ENCODE measurements around the gene BLTP1.
"Not testable (repeated sequence)": the region's sequence is repeated elsewhere in the genome, so short reads cannot be mapped to it uniquely, and the experiment has no call there.

Gene BLTP1

GRCh38 chr4:122151982-122152710 lies at the start of gene BLTP1:
TSS of gene BLTP1 (plus strand) at chr4:122152331. CDS start at chr4:122170648, 18,317 bp downstream.
- peak; percentile 65 for DNase-seq

- DNase-seq, result no peak
Measured at GRCh38 chr4:122104184-122104583, 47.9 kb upstream of the BLTP1 start.

GRCh38 chr4:122107680-122108079 lies 44.5 kb upstream of the BLTP1 start:
- DNase-seq, result no peak

- not testable (repeated sequence) for DNase-seq
Measured at GRCh38 chr4:122110304-122110703, 41.8 kb upstream of the BLTP1 start.

- DNase-seq, result no peak
Measured at GRCh38 chr4:122117743-122118142, 34.4 kb upstream of the BLTP1 start.

- no peak for DNase-seq
Measured at GRCh38 chr4:122118243-122118642, 33.9 kb upstream of the BLTP1 start.

- DNase-seq, result no peak
Measured at GRCh38 chr4:122119739-122120138, 32.4 kb upstream of the BLTP1 start.

- DNase-seq, result no peak
Measured at GRCh38 chr4:122121593-122121992, 30.5 kb upstream of the BLTP1 start.

- DNase-seq, result no peak
Measured at GRCh38 chr4:122122083-122122482, 30.0 kb upstream of the BLTP1 start.

GRCh38 chr4:122129061-122129460 lies 23.1 kb upstream of the BLTP1 start:
- DNase-seq, result no peak

GRCh38 chr4:122131562-122132157 lies 20.5 kb upstream of the BLTP1 start:
- DNase-seq, result no peak

GRCh38 chr4:122132891-122133290 lies 19.2 kb upstream of the BLTP1 start:
- DNase-seq, result no peak

GRCh38 chr4:122139139-122139538 lies 13.0 kb upstream of the BLTP1 start:
- no peak for DNase-seq

GRCh38 chr4:122140834-122141233 lies 11.3 kb upstream of the BLTP1 start:
- DNase-seq, result no peak

- DNase-seq, result no peak
Measured at GRCh38 chr4:122142687-122143086, 9.4 kb upstream of the BLTP1 start.

GRCh38 chr4:122146652-122147051 lies 5.5 kb upstream of the BLTP1 start:
- DNase-seq, result no peak

GRCh38 chr4:122150931-122151330 lies 1.2 kb upstream of the BLTP1 start:
- DNase-seq, result no peak

- no peak for DNase-seq
Measured at GRCh38 chr4:122152711-122153226, 638 bp downstream of the BLTP1 start.

GRCh38 chr4:122156819-122157218 lies 4.7 kb downstream of the BLTP1 start:
- DNase-seq, result no peak

GRCh38 chr4:122163301-122163700 lies 11.2 kb downstream of the BLTP1 start:
- no peak for DNase-seq

- no peak for DNase-seq
Measured at GRCh38 chr4:122163767-122164166, 11.6 kb downstream of the BLTP1 start.

- DNase-seq, result no peak
Measured at GRCh38 chr4:122167369-122167768, 15.2 kb downstream of the BLTP1 start.

GRCh38 chr4:122170775-122171174 lies 18.6 kb downstream of the BLTP1 start:
- no peak for DNase-seq

GRCh38 chr4:122171323-122171722 lies 19.2 kb downstream of the BLTP1 start:
- DNase-seq, result no peak

GRCh38 chr4:122172266-122172665 lies 20.1 kb downstream of the BLTP1 start:
- no peak for DNase-seq

All from NCI-H510A (cell line).